Heart right ventricle (tissue), 16 donors: Measurements from ENCODE around the gene DPP10. TPM values are rescaled to one million over a fixed set of nuclear protein-coding genes. Genes with fewer than 3 reads are reported as not detected.

Source experiments
- ATAC-seq, 8 donors: fragments of 200-7000 bp; cut with Tn5 transposase; one replicate each; pipeline ENCODE4 v1.9.1; 2020; ENCODE audit warnings: mild to moderate bottlenecking in 8 of 8, moderate library complexity in 8 of 8, moderate number of reproducible peaks in 1 of 8
- DNase-seq, 2 donors: peaks; one replicate each; pipeline ENCODE4 v3.0.0-alpha.2; 2020
- H3K27ac ChIP-seq, 10 donors: fragments of 200-600 bp; sonication (generic) in 2 of 10; one replicate each; pipeline versions ENCODE4 v1.5.0 to v1.8.0; 2020 to 2022; ENCODE audit warnings: mild to moderate bottlenecking in 3 of 10
- H3K27me3 ChIP-seq, 7 donors: fragments of 200-600 bp; one replicate each; pipeline ENCODE4 v1.8.0; 2021 to 2022; ENCODE audit warnings: mild to moderate bottlenecking in 2 of 7
- H3K36me3 ChIP-seq, 9 donors: fragments of 200-600 bp; sonication (generic) in 1 of 9; one replicate each; pipeline versions ENCODE4 v1.5.0 to v1.8.0; 2020 to 2022; ENCODE audit warnings: mild to moderate bottlenecking in 2 of 9
- H3K4me1 ChIP-seq, 9 donors: fragments of 200-600 bp; sonication (generic) in 1 of 9; one replicate each; pipeline versions ENCODE4 v1.5.0 to v1.8.0; 2020 to 2022; ENCODE audit warnings: mild to moderate bottlenecking in 4 of 9
- H3K4me3 ChIP-seq, 10 donors: fragments of 200-600 bp; sonication (generic) in 2 of 10; one replicate each; pipeline versions ENCODE4 v1.5.0 to v1.8.0; 2020 to 2022; ENCODE audit warnings: mild to moderate bottlenecking in 7 of 10, moderate library complexity in 2 of 10
- H3K9me3 ChIP-seq, 11 donors: fragments of 200-600 bp in 10 of 11; sonication (generic) in 2 of 11; one replicate each; pipeline versions ENCODE4 v1.5.0 to v1.8.0; 2013 to 2022; ENCODE audit warnings: mild to moderate bottlenecking in 2 of 11, control low read depth in 1 of 11, moderate library complexity in 1 of 11
- CTCF ChIP-seq, 9 donors: fragments of 200-600 bp; sonication (generic) in 2 of 9; IDR thresholded peaks; one replicate each; pipeline versions ENCODE4 v1.5.0 to v1.8.0; 2021 to 2022; ENCODE audit warnings: antibody characterized with exemption in 9 of 9, mild to moderate bottlenecking in 5 of 9, moderate library complexity in 1 of 9
- WGBS, 2 donors: extraction: QIAGEN DNeasy Blood & Tissue Kit; methylation state at CpG; one replicate each; pipeline ENCODE4 v1.1.7; 2013; ENCODE audit warnings: inconsistent platforms in 1 of 2; 5-methylcytosine and 5-hydroxymethylcytosine counted together
- intact Hi-C, 10 donors: fragments of 100-400 bp; cut with DNase I; formaldehyde crosslinking; loops; one replicate each; pipeline versions ENCODE4 v1.11.1 to v1.14.2; 2022
- polyA plus RNA-seq, 2 donors: library from polyadenylated mRNA; stranded (reverse); fragments of 200-250 nt; gene quantifications; one replicate each; pipeline ENCODE4 v1.2.3, GENCODE V29; 2013
- total RNA-seq, 10 donors: library from RNA; stranded (reverse); fragmentation: NEBNext Ultra II Directional in 3 of 10; extraction: Animal tissue kit (Norgen Biotek cat#: 25700) in 3 of 10; gene quantifications; one replicate each; pipeline versions ENCODE4 v1.2.1 to v1.2.4, GENCODE V29; 2021 to 2023
- donor health status: Arrhythmogenic right ventricular cardiomyopathy.
- donor health status: ischemic (EF 13 %, LVEDD 7.1; RV severe dilation, severe dysfunction).
- donor health status: healthy with polysubstance abuse.
- donor health status: DM: no; HTN: yes; CAD: no.
- donor health status: DM: no; HTN: no; CAD: no.
- donor health status: ischemic (EF 25% LVEDD 6.9; RV normal size, moderate dysfunction).
- donor health status: ischemic (EF 25% LVEDD 5.7; RV mildly dilated, moderate dysfunction).
- donor health status: healthy.
- donor health status: DM: yes; HTN: yes; CAD: no.
- donor health status: Ischemic cardiomyopathy.
- donor health status: ischemic (EF 35%, LVEDD 5.7; RV mildly dilated, moderate dysfunction).
- donor health status: nonischemic (EF 11% LVEDD 7.7; RV severe dilation, severe dysfunction).
- donor health status: DM: yes; HTN: yes; CAD: no.
- donor health status: PGD.
- donor health status: ischemic (EF 29% LVEDD 5.4; RV normal size, mild dysfunction).
- donor health status: nonischemic (EF 23%, LVEDD 6.1; RV moderate dilation, normal function).

Gene DPP10
- total and polyA plus RNA-seq, 12 donors, result 0.15 to 0.49 (median 0.38) TPM; not detected in 9

- intact Hi-C loops, result no loop called here
- no peak overlapping the region for H3K4me3 ChIP-seq
- no peak for TF ChIP-seq CTCF (IDR thresholded peaks at IDR 0.05)
- no peak for ATAC-seq
- no peak overlapping the region for H3K27ac ChIP-seq
- H3K4me1 ChIP-seq, result no peaks in the 10 kb centered on the region
- no peaks in the 10 kb centered on the region for H3K27me3 ChIP-seq
- 84 to 86% methylated on average over 3 of the region's 3 CpGs for WGBS, 2 donors
- no peaks in the 10 kb centered on the region for H3K36me3 ChIP-seq
- H3K9me3 ChIP-seq, result peaks cover 0 to under 1% (median 0%) of the 10 kb centered on the region in 11 donors
- no peak for DNase-seq
Observed at GRCh38 chr2:114843963-114844362, 401.5 kb downstream of the DPP10 start.

GRCh38 chr2:114857196-114857595 is 414.8 kb downstream of the DPP10 start:
- Histone ChIP-seq H3K27me3 (no peaks in the 10 kb centered on the region), H3K9me3 (no peaks in the 10 kb centered on the region), H3K4me1 (no peaks in the 10 kb centered on the region), H3K4me3 (no peak overlapping the region), H3K36me3 (no peaks in the 10 kb centered on the region), H3K27ac (no peak overlapping the region)
- WGBS, 2 donors, result 42 to 56% methylated on average over 1 of the region's 1 CpG
- intact Hi-C loops, result no loop called here
- TF ChIP-seq CTCF (IDR thresholded peaks at IDR 0.05), result no peak
- DNase-seq (no peak), ATAC-seq (no peak)

- ATAC-seq (no peak), DNase-seq (no peak)
- H3K9me3 ChIP-seq, result no peaks in the 10 kb centered on the region
- no peak overlapping the region for H3K27ac ChIP-seq
- WGBS, 2 donors, result 64 to 85% methylated on average over 6 of the region's 6 CpGs
- intact Hi-C loops, result no loop called here
- TF ChIP-seq CTCF (IDR thresholded peaks at IDR 0.05), result no peak
- H3K36me3 ChIP-seq, result no peaks in the 10 kb centered on the region
- no peaks in the 10 kb centered on the region for H3K4me1 ChIP-seq
- H3K27me3 ChIP-seq, result no peaks in the 10 kb centered on the region
- no peak overlapping the region for H3K4me3 ChIP-seq
Observed at GRCh38 chr2:114859726-114860510, 417.5 kb downstream of the DPP10 start.

- Histone ChIP-seq H3K4me1 (no peaks in the 10 kb centered on the region), H3K27ac (no peak overlapping the region), H3K36me3 (no peaks in the 10 kb centered on the region), H3K9me3 (no peaks in the 10 kb centered on the region), H3K27me3 (no peaks in the 10 kb centered on the region), H3K4me3 (no peak overlapping the region)
- TF ChIP-seq CTCF (IDR thresholded peaks at IDR 0.05), result no peak
- 33 to 35% methylated on average over 1 of the region's 1 CpG for WGBS, 2 donors
- no peak for ATAC-seq
- intact Hi-C loops, result no loop called here
- no peak for DNase-seq
Observed at GRCh38 chr2:114862243-114862642, 419.8 kb downstream of the DPP10 start.
